Nephron progenitor cell (in vitro differentiated cells): ENCODE data around the gene MED26.

Experiments
- DNase-seq: peaks from one replicate; pipeline ENCODE4 v3.0.0; 2021
- H3K27ac Mint-ChIP-seq: 2 replicates; pipeline ENCODE4 v1.8.0; 2021; ENCODE audit warnings: mild to moderate bottlenecking, moderate library complexity, mixed read lengths
- H3K27me3 Mint-ChIP-seq: 2 replicates; pipeline ENCODE4 v1.8.0; 2021; ENCODE audit warnings: mild to moderate bottlenecking, low read depth, mixed read lengths; ENCODE audit not compliant: poor library complexity
- H3K36me3 Mint-ChIP-seq: 2 replicates; pipeline ENCODE4 v1.8.0; 2021; ENCODE audit warnings: low read depth, mixed read lengths
- H3K4me1 Mint-ChIP-seq: 2 replicates; pipeline ENCODE4 v1.8.0; 2021; ENCODE audit warnings: mixed read lengths
- H3K4me3 Mint-ChIP-seq: 2 replicates; pipeline ENCODE4 v1.8.0; 2021; ENCODE audit warnings: mild to moderate bottlenecking, moderate library complexity, mixed read lengths
- H3K9me3 Mint-ChIP-seq: 2 replicates; pipeline ENCODE4 v1.8.0; 2021; ENCODE audit warnings: mild to moderate bottlenecking, moderate library complexity, mixed read lengths
- TF ChIP-seq, protein P1 (sequence below): fragments of 200-600 bp; sonication (generic); IDR thresholded peaks from 2 replicates; pipeline ENCODE4 v1.5.0; 2021; ENCODE audit warnings: antibody characterized with exemption

Gene MED26

DNA sequence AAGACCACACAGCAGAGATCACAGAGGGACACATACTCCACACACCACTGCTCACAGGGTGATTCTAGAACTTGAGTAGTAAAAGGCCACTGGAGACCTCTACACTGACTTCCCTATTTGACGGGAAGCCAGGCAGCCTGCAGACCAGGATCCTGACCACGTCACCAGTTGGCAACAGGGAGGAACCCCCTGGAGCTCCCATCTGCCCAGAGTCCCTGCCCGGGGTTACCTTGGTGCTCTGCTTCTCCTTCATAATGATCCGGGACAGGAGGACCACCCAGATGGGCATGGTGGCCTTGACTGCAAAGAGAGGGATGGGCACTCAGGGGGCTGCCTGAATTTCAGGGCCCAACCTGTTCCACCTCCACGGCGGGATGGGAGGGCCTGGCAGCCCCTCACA is 56.7 kb downstream of the MED26 start:
- Mint-ChIP-seq H3K27ac (peak overlapping the region; percentile 81), H3K36me3 (peaks cover 23% of the 10 kb centered on the region), H3K4me1 (peaks cover 48% of the 10 kb centered on the region), H3K27me3 (no peaks in the 10 kb centered on the region), H3K4me3 (peak overlapping the region; percentile 88), H3K9me3 (no peaks in the 10 kb centered on the region)
- DNase-seq, result no peak
- TF ChIP-seq, protein P1, sequence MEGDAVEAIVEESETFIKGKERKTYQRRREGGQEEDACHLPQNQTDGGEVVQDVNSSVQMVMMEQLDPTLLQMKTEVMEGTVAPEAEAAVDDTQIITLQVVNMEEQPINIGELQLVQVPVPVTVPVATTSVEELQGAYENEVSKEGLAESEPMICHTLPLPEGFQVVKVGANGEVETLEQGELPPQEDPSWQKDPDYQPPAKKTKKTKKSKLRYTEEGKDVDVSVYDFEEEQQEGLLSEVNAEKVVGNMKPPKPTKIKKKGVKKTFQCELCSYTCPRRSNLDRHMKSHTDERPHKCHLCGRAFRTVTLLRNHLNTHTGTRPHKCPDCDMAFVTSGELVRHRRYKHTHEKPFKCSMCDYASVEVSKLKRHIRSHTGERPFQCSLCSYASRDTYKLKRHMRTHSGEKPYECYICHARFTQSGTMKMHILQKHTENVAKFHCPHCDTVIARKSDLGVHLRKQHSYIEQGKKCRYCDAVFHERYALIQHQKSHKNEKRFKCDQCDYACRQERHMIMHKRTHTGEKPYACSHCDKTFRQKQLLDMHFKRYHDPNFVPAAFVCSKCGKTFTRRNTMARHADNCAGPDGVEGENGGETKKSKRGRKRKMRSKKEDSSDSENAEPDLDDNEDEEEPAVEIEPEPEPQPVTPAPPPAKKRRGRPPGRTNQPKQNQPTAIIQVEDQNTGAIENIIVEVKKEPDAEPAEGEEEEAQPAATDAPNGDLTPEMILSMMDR, result no peak

DNA sequence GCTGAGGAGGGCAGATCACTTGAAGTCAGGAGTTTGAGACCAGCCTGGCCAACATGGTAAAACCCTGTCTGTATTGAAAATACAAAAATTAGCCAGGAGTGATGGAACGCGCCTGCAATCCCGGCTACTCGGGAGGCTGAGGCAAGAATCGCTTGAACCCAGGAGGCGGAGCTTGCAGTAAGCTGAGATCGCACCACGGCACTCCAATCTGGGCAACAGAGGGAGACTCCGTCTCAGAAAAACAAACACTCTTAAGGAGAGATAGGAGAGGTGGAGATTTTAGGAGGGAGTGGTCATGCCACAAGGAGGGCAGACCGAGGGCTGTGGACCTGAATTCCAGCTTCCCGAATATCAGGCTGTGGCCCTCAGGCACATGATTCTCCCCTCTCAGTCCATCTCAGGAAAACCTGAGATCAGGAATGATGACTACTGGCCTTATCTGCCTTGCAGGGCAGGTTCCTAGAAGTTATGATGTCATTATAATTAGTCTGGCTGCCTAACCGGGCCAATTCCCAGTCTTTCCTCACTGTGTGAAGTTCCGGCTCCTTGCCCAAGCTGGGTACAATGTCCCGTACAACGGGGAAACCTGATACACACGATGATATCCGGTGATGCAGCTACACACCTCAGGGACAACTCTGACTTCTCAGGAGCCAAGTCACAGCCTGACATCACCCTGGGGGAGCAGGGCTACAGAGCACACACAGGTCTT is 58.2 kb downstream of the MED26 start:
- DNase-seq, result no peak
- H3K4me3 Mint-ChIP-seq, result peak overlapping the region; percentile 50
- H3K27ac Mint-ChIP-seq, result peak overlapping the region; percentile 42
- no peaks in the 10 kb centered on the region for H3K27me3 Mint-ChIP-seq
- TF ChIP-seq, protein P1, result no peak
- no peaks in the 10 kb centered on the region for H3K9me3 Mint-ChIP-seq
- H3K4me1 Mint-ChIP-seq, result peaks cover 42% of the 10 kb centered on the region
- peaks cover 20% of the 10 kb centered on the region for H3K36me3 Mint-ChIP-seq

DNA sequence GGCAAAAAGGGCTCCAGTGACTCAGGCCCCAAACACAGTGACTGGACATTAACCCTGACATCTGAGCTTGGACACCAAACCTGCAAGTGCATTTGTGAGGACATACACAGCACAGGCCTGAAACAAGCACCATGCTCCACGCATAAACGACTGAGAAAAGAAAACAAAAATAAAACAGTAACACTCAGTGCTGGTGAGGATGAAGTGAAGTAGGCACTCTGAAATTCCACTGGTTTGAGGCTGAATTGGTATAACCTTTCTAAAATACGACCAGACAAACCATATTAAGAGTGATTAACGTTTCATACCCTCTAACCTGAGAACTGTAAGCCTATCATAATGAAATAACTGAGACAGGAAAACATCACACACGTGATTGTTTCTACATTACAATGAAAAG is 61.3 kb downstream of the MED26 start:
- Mint-ChIP-seq H3K36me3 (peaks cover 38% of the 10 kb centered on the region), H3K27ac (no peak overlapping the region), H3K4me3 (no peak overlapping the region), H3K4me1 (peaks cover 21% of the 10 kb centered on the region), H3K27me3 (no peaks in the 10 kb centered on the region), H3K9me3 (no peaks in the 10 kb centered on the region)
- TF ChIP-seq, protein P1, result no peak
- DNase-seq, result no peak

DNA sequence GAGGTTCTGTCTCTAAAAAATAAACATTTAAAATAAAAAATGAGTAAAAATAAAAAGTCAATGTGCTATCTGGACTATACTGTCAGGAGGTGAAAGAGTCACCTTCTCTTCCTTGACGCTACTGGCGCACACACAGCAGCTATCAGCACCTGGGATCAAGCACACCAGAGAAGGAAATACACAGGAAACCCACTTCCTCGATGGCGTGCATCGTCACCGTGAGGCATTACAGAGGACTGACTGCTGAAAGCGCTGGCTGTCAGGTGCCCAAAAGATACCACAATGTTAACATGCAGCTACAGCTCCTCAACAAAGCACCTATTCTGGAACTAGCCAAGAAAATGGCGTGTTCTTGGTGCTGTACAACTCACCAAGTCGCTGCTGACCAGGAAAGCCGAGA is 61.8 kb downstream of the MED26 start:
- no peak overlapping the region for H3K27ac Mint-ChIP-seq

DNA sequence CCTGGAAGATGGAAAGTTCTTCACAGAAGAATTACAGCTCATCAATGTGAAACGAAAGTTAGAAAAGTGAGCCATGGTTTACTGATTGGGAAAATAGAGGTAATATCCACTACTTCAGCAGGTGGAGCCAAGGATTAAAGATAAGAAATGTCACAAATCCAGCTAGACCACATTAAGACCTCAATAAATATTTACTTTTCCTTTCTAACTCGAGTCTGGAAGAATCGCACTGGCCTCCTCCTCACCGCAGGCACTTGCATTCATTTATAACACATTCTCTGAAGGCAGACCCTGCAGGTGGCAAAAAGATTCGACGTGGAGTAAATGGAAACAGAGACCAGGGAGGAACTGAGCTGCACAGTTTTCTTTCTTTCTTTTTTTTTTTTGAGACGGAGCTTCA is 63.2 kb downstream of the MED26 start:
- peaks cover 5% of the 10 kb centered on the region for H3K4me1 Mint-ChIP-seq
- peaks cover 50% of the 10 kb centered on the region for H3K36me3 Mint-ChIP-seq
- H3K9me3 Mint-ChIP-seq, result no peaks in the 10 kb centered on the region
- no peak overlapping the region for H3K4me3 Mint-ChIP-seq
- no peaks in the 10 kb centered on the region for H3K27me3 Mint-ChIP-seq
- TF ChIP-seq, protein P1, result no peak
- no peak for DNase-seq
- H3K27ac Mint-ChIP-seq, result no peak overlapping the region

More for the DNA sequence above, 61.8 kb downstream of the MED26 start:
- H3K4me1 Mint-ChIP-seq, result peaks cover 16% of the 10 kb centered on the region
- H3K27me3 Mint-ChIP-seq, result no peaks in the 10 kb centered on the region
- TF ChIP-seq, protein P1, result no peak
- H3K4me3 Mint-ChIP-seq, result no peak overlapping the region
- DNase-seq, result no peak
- H3K9me3 Mint-ChIP-seq, result no peaks in the 10 kb centered on the region
- H3K36me3 Mint-ChIP-seq, result peaks cover 43% of the 10 kb centered on the region

- no peak overlapping the region for H3K27ac Mint-ChIP-seq
- H3K4me1 Mint-ChIP-seq, result no peaks in the 10 kb centered on the region
- no peaks in the 10 kb centered on the region for H3K27me3 Mint-ChIP-seq
- H3K9me3 Mint-ChIP-seq, result no peaks in the 10 kb centered on the region
- H3K4me3 Mint-ChIP-seq, result no peak overlapping the region
- TF ChIP-seq, protein P1, result no peak
- no peak for DNase-seq
- peaks cover 58% of the 10 kb centered on the region for H3K36me3 Mint-ChIP-seq
These were observed 65.4 kb downstream of the MED26 start for GRCh38 chr19:16562608-16563025.
